Right atrium auricular region (tissue), 2 donors: Measurements from ENCODE around the gene TRAPPC3. TPM values are rescaled to one million over a fixed set of nuclear protein-coding genes. Genes with fewer than 3 reads are reported as not detected.

Source experiments
- DNase-seq: peaks from one replicate; pipeline ENCODE4 v3.0.0-alpha.2; 2019; ENCODE audit warnings: low spot score
- H3K27ac ChIP-seq, 2 donors: fragments of 200-600 bp; sonication (generic); 1 replicate in 1 of 2; 2 replicates in 1 of 2; pipeline ENCODE4 v1.5.1; 2016 to 2019
- H3K27me3 ChIP-seq, 2 donors: fragments of 200-600 bp; sonication (generic); one replicate each; pipeline versions ENCODE4 v1.5.1 to v1.6.0; 2017 to 2019
- H3K36me3 ChIP-seq: fragments of 200-600 bp; sonication (generic); one replicate; pipeline ENCODE4 v1.5.1; 2016
- H3K4me1 ChIP-seq, 2 donors: fragments of 200-600 bp; sonication (generic); one replicate each; pipeline versions ENCODE4 v1.5.1 to v1.6.0; 2017 to 2019
- H3K4me3 ChIP-seq, 2 donors: fragments of 200-600 bp; sonication (generic); 1 replicate in 1 of 2; 2 replicates in 1 of 2; pipeline ENCODE4 v1.5.1; 2017 to 2019; ENCODE audit warnings: mild to moderate bottlenecking in 1 of 2, moderate library complexity in 1 of 2
- H3K9me3 ChIP-seq, 2 donors: fragments of 200-600 bp; sonication (generic); one replicate each; pipeline ENCODE4 v1.5.1; 2019
- total RNA-seq, 2 donors: library from RNA; depleted of rRNA; stranded (reverse); fragments of >200 nt; gene quantifications; one replicate each; pipeline ENCODE4 v1.1.0, GENCODE V29; 2016
- TF ChIP-seq, protein P1 (sequence below), 2 donors: fragments of 200-600 bp; sonication (generic); IDR thresholded peaks; one replicate each; pipeline ENCODE4 v1.5.1; 2019; ENCODE audit warnings: antibody characterized with exemption in 2 of 2

The TRAPPC3 gene
- total RNA-seq, 2 donors from 2014 or later = 62.0 to 81.6 TPM

DNA sequence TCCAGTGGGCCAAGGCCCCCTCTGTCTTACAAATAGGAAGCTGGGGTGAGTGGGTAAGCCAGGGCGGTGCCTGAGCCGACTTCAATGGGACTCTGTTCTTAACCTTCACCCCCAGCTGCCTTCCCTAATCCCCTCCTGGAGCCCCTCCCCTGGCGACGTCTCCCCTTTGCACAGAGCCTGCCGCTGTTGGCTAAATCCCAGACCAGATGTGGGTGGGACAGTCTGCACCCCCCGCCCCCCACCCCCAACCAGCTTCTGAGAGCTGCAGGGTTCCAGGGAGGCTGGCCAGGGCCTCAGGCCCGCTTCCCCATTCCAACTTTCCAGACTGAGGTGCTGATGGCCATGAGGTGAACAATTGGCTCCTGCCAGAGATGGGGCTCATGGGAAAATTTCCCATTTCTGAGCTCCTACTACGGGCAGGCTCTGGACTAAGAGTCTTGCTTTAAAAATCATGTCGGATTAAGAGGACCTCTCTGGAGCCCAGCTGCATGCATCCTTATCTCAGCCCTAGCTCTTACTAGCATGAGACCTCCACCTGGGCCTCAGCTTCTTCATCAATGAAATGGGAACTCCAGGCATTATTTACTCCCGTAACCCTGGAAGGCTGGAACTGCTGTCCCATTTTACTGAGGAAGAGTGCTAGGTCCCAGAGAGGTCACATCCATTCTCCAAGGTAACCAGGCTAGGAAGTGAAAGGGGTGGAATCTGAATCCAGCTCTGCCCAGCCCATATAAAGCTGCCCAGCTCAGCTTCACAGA is 30.7 kb downstream of the TRAPPC3 start:
- H3K4me1 ChIP-seq = peaks cover 0 to 30% of the 10 kb centered on the region in 2 donors
- DNase-seq = no peak
- TF ChIP-seq, protein P1, sequence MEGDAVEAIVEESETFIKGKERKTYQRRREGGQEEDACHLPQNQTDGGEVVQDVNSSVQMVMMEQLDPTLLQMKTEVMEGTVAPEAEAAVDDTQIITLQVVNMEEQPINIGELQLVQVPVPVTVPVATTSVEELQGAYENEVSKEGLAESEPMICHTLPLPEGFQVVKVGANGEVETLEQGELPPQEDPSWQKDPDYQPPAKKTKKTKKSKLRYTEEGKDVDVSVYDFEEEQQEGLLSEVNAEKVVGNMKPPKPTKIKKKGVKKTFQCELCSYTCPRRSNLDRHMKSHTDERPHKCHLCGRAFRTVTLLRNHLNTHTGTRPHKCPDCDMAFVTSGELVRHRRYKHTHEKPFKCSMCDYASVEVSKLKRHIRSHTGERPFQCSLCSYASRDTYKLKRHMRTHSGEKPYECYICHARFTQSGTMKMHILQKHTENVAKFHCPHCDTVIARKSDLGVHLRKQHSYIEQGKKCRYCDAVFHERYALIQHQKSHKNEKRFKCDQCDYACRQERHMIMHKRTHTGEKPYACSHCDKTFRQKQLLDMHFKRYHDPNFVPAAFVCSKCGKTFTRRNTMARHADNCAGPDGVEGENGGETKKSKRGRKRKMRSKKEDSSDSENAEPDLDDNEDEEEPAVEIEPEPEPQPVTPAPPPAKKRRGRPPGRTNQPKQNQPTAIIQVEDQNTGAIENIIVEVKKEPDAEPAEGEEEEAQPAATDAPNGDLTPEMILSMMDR (IDR thresholded peaks at IDR 0.05) = no peak
- H3K4me3 ChIP-seq = no peak overlapping the region
- no peaks in the 10 kb centered on the region for H3K9me3 ChIP-seq
- H3K36me3 ChIP-seq = no peaks in the 10 kb centered on the region
- H3K27me3 ChIP-seq = no peaks in the 10 kb centered on the region
- no peak overlapping the region for H3K27ac ChIP-seq

DNA sequence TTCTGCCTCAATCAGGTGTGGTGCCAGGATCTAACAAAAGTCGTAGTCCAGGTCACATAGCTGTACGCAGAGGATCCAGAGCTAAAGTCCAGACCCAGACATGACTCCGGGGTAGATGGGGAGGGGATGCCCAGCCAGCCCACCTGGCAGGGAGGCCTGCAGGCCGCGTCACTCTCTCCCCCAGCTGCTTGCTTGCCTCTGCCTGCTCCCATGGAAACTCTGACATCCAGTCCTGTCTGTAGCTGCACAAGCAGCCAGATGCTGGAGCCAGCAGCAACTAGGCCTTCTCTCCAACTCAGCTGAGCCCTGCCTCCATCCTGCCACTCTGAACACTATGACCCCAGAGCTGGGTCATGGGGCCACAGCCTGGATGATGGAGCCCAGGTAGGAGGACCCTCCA is 32.4 kb downstream of the TRAPPC3 start:
- TF ChIP-seq, protein P1 (IDR thresholded peaks at IDR 0.05) = no peak
- no peaks in the 10 kb centered on the region for H3K9me3 ChIP-seq
- peaks cover 0 to 24% of the 10 kb centered on the region in 2 donors for H3K4me1 ChIP-seq
- H3K27ac ChIP-seq = no peak overlapping the region
- H3K4me3 ChIP-seq = no peak overlapping the region
- DNase-seq = no peak
- H3K27me3 ChIP-seq = no peaks in the 10 kb centered on the region
- no peaks in the 10 kb centered on the region for H3K36me3 ChIP-seq

DNA sequence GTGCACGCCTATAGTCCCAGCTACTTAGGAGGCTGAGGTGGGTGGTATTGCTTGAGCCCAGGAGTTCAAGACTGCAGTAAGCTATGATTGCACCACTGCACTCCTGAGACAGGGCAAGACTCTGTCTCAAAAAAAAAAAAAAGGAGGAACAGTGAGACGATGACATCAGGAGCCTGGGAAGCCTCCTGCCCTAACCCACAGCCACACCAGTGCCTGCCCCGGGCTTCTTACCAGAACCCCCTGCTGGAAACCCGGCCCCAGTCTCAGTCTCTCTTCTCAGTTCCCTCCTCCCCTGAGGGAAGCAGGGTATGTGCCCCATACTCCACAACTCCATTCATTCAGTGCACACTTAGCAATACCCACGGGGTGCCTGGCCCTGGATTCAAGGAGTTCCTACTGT is 33.4 kb downstream of the TRAPPC3 start:
- H3K27ac ChIP-seq = peak overlapping the region in 1 of 2 donors; percentile 35
- H3K9me3 ChIP-seq = no peaks in the 10 kb centered on the region
- no peak overlapping the region for H3K4me3 ChIP-seq
- TF ChIP-seq, protein P1 (IDR thresholded peaks at IDR 0.05) = no peak
- DNase-seq = no peak
- H3K4me1 ChIP-seq = peaks cover 0 to 24% of the 10 kb centered on the region in 2 donors
- no peaks in the 10 kb centered on the region for H3K36me3 ChIP-seq
- no peaks in the 10 kb centered on the region for H3K27me3 ChIP-seq

DNA sequence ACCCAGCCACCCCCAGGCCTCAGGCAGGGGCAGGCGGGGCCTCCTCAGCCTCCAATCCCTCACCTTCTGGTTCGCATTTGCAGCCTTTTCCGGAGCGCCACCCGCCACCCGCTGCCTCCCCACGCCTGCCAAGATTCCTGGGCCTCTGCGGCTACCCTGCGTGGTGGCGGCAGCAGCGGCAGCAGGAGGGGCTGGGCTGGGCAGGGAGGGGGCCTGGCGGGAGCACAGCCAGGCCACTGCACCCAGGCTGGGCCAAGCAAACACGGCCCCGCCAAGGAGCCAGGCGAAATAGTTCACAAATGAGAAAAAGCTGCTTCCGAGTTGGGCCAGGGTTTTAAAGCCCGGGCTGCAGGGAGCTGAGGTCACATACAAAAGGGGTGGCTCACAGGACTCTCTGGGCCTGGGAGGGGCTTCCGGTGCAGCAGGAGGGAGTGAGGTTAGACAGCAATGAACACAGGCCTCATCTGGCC is 34.1 kb downstream of the TRAPPC3 start:
- no peak for DNase-seq
- peaks cover 0 to 24% of the 10 kb centered on the region in 2 donors for H3K4me1 ChIP-seq
- peak overlapping the region; percentile 31 to 35 for H3K27ac ChIP-seq

DNA sequence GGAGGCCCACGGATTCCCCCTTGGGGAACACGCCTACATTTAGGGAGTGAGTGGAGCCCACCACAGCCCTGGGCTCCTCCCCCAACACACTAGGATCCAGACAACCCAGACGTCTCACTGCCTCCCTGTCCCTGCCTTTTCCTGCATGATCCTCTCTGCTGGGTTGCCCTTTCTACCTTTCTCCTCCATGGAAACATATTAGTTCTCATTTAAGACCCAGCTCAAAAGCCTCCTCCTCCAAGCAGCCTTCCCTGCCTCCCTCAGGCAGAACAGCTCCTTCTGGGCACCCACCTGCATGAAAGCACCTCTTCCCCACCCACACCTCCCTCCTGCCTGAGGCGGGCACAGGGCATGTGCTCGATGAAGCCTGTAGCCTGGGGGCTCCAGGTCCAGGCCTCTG is 34.9 kb downstream of the TRAPPC3 start:
- H3K9me3 ChIP-seq = no peaks in the 10 kb centered on the region
- DNase-seq = no peak
- H3K4me3 ChIP-seq = no peak overlapping the region
- peaks cover 0 to 16% of the 10 kb centered on the region in 2 donors for H3K4me1 ChIP-seq
- no peak overlapping the region for H3K27ac ChIP-seq
- no peaks in the 10 kb centered on the region for H3K27me3 ChIP-seq
- no peaks in the 10 kb centered on the region for H3K36me3 ChIP-seq
- TF ChIP-seq, protein P1 (IDR thresholded peaks at IDR 0.05) = no peak

More for the DNA sequence above, 34.1 kb downstream of the TRAPPC3 start:
- TF ChIP-seq, protein P1 (IDR thresholded peaks at IDR 0.05) = no peak
- no peaks in the 10 kb centered on the region for H3K27me3 ChIP-seq
- H3K9me3 ChIP-seq = no peaks in the 10 kb centered on the region
- H3K4me3 ChIP-seq = no peak overlapping the region
- H3K36me3 ChIP-seq = no peaks in the 10 kb centered on the region
